WI38 (cell line): ENCODE measurements around the gene NHERF2.
A peak's percentile ranks its signal among the peaks of the same experiment; 100 is the strongest.

Source experiments
- H3K4me3 ChIP-seq: 2 replicates; pipeline ENCODE4 v1.5.1; 2011; ENCODE audit warnings: low read depth, mild to moderate bottlenecking, control low read depth, low read length
- TF ChIP-seq, protein P1 (sequence below): IDR thresholded peaks from 2 replicates; pipeline ENCODE4 v1.5.1; 2012; ENCODE audit warnings: low read depth, mild to moderate bottlenecking, control low read depth, low read length

The NHERF2 gene

DNA sequence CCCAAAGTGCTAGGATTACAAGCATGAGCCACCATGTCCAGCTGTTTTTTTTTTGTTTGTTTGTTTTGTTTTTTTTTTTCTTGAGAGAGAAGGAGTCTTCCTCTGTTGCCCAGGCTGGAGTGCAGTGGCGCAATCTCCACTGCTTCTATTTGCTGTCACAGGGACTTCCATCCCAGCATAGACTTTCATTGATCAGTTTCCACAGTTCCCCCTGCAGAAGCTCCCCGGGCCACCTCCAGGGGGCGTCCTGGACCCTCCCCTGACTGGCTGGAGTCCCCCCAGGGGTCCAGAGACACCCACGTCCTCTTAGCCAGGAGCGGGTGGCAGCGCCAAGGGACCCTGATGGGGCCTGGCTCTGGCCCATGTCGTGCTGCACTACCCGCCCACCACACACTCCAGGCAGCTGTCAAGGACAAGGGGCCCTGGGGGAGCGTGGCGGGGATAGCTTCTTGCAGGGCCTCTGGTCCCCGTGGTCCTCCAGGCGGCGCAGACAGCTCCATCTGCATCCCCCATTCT, 10.2 kb upstream of the NHERF2 start:
- TF ChIP-seq, protein P1, sequence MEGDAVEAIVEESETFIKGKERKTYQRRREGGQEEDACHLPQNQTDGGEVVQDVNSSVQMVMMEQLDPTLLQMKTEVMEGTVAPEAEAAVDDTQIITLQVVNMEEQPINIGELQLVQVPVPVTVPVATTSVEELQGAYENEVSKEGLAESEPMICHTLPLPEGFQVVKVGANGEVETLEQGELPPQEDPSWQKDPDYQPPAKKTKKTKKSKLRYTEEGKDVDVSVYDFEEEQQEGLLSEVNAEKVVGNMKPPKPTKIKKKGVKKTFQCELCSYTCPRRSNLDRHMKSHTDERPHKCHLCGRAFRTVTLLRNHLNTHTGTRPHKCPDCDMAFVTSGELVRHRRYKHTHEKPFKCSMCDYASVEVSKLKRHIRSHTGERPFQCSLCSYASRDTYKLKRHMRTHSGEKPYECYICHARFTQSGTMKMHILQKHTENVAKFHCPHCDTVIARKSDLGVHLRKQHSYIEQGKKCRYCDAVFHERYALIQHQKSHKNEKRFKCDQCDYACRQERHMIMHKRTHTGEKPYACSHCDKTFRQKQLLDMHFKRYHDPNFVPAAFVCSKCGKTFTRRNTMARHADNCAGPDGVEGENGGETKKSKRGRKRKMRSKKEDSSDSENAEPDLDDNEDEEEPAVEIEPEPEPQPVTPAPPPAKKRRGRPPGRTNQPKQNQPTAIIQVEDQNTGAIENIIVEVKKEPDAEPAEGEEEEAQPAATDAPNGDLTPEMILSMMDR: peak; percentile 38; the same call in 1 of the 2 replicates
- H3K4me3 ChIP-seq: no peak overlapping the region

DNA sequence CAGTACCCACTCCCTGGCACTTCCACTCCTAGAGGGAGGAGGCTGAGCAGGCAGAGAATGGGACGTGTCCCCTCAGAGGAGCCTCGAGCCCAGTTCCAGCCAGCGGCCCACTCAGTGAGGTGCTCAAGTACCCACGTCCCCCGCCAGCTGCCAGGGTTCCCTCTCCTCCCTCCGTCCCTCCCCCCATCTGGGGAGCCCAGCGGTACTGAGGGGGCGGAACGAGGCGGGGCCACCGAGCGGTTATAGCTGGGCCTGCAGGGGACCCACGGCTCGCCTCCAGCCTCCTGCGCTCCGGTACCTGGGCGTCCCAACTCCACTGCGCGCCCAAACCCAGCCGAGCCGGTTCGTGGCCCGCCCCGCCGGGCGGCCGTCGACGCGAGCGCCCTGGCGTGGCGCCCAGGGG, 7.2 kb upstream of the NHERF2 start, which contains the start of gene NPW:
Gene NPW, plus strand, starts transcription at position 268 of the 403 bp plus-strand sequence.
- TF ChIP-seq, protein P1: no peak
- H3K4me3 ChIP-seq: no peak within 1 kb of the TSS

DNA sequence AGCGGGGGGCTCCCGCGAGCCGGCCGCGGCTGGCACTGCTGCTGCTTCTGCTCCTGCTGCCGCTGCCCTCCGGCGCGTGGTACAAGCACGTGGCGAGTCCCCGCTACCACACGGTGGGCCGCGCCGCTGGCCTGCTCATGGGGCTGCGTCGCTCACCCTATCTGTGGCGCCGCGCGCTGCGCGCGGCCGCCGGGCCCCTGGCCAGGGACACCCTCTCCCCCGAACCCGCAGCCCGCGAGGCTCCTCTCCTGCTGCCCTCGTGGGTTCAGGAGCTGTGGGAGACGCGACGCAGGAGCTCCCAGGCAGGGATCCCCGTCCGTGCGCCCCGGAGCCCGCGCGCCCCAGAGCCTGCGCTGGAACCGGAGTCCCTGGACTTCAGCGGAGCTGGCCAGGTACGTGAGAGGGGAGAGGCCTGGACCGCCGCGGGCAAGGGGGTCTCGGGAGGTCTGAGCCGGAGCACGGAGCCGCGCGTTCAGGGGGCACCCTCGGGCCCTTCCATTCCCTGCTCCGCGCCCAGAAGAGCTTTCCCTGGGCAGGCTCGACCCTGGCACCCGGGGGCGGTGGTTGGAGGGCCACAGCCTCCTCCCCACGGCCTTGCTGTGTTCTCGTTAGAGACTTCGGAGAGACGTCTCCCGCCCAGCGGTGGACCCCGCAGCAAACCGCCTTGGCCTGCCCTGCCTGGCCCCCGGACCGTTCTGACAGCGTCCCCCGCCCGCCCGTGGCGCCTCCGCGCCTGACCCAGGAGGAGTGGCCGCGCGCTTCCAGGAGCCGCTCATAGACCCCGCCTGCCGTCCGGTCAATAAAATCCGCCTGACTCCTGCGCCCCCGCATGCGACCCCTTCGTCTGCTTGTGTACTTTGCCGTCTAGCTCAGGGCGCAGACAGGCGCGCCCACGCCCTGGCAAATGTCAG, 6.5 kb upstream of the NHERF2 start:
- H3K4me3 ChIP-seq: no peak overlapping the region
- TF ChIP-seq, protein P1: no peak

DNA sequence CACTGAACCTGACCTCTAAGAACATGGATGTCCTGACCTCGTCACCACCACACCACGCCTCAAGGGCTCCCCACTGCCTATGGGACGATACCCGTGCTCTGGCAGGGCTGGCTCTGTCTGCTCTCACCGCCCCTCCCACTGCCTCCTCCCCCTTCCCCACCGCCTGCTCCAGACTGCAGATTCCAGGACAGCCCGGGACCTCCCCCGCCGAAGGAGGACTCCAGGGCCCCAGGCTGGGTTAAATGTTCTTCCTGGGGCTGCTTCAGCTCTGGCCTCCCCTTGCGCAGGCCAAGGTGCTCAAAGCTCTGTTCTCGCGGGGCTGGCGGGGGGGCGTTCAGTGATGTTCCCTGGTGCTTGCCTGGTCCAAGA, 4.0 kb upstream of the NHERF2 start:
- TF ChIP-seq, protein P1: no peak
- H3K4me3 ChIP-seq: peak overlapping the region; percentile 42

DNA sequence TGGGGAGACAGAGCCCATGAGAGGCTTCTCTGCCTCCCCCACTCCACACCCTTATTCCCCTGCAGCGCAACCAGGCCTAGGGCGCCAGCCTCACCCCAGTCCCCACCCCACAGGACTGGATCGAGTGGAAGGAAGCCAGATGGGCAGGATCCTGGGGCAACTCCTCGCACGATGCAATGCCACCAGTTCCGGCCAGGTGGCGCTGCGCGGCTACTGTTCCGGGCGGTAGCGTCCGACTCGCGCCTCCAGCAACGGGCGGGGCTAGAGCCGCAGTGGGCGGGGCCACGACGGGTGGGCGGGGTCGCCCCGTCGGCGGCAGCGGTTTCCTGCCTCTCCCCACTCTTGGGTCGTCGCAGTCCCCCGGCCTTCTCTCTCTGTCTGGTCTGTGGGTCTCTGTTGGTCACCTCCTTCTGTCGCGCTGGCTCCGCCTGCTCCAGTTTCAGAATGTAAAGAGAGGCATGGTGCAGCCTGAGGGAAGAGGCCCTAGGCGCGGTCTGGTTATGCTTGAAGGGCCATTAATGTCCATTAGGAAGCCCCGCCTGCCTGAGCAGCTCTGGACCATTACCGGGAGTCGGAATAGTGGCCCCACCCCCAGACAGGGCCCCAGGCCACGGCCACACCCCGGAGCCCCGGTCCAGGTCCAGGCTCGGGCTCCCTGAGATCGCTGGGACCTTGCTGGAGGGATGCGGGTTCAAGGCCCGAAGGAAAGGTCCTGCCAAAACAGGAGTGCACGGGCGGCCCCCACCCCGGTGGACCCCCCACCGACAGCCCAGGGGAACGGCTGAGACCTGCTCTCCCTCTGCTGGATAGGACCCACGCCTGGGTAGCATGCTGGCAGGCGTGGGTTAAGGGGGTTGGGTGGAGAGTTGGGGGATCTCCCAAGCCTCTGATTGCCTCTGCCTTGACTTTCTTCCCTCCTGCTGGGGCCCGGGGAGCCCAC, 3.3 kb upstream of the NHERF2 start:
- TF ChIP-seq, protein P1: peak; percentile 64
- peak overlapping the region; percentile 42 for H3K4me3 ChIP-seq

DNA sequence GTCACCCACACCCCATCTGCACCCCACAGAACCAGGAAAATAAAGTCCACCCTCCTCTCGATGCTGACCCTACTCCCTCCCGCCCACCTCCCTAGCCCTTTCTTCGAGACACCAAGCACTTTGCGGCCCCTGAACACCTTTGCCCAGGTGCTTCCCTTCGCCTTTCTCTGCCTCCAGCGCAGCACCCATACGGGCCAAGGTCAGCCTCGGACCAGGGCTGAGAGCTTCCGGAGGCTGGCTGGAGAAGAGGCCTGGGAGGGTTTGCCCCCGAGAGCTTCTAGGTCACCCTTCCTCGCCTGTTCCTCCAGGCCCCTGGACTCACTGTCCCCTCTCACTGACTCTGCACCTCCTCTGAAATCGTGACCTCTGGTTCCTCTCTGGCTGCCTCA, 2.7 kb upstream of the NHERF2 start:
- TF ChIP-seq, protein P1: no peak
- H3K4me3 ChIP-seq: no peak overlapping the region
